ENCODE results near the gene ATXN7L3. TPM values are rescaled to one million over a fixed set of nuclear protein-coding genes. Genes with fewer than 3 reads are reported as not detected.

The ATXN7L3 gene
- polyA plus RNA-seq, 1 experiment: 51.6 TPM

DNA sequence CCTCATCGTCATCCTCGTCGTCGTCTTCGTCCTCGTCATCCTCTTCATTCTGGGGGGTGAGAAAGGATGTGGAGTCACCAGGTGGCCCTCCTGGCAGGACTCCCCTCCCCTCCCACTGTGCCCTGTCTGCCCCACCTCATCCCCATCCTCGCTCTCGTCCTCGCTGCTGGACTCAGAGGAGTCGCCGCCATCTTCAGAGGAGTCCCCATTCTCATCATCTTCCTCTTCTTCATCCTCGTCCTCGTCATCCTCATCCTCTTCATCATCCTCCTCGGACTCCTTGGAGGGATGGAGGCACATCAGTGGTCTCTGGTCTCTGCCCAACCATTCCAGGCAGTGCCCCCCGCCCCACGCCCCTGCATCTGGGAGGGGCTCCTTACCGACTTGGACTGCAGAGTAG, 7.6 kb upstream of the ATXN7L3 start:
- no peaks in the 10 kb centered on the region for H3K9me3 ChIP-seq (ENCODE audit: control insufficient read depth, insufficient read depth, low read length)
- ChIA-PET CTCF (interaction anchor here (0.6 kb wide), 1 partner anchor 155 kb away, joined by 7 read pairs; no protein-coding TSS in a partner anchor), POLR2A (interaction anchor here (0.6 to 0.7 kb wide), 2 partner anchors 14 to 29 kb away, joined by 3 to 4 read pairs; no protein-coding TSS in a partner anchor)
- H3K27me3 ChIP-seq (ENCODE audit: control insufficient read depth, insufficient read depth, low read length): no peaks in the 10 kb centered on the region
- TF ChIP-seq, protein P1, sequence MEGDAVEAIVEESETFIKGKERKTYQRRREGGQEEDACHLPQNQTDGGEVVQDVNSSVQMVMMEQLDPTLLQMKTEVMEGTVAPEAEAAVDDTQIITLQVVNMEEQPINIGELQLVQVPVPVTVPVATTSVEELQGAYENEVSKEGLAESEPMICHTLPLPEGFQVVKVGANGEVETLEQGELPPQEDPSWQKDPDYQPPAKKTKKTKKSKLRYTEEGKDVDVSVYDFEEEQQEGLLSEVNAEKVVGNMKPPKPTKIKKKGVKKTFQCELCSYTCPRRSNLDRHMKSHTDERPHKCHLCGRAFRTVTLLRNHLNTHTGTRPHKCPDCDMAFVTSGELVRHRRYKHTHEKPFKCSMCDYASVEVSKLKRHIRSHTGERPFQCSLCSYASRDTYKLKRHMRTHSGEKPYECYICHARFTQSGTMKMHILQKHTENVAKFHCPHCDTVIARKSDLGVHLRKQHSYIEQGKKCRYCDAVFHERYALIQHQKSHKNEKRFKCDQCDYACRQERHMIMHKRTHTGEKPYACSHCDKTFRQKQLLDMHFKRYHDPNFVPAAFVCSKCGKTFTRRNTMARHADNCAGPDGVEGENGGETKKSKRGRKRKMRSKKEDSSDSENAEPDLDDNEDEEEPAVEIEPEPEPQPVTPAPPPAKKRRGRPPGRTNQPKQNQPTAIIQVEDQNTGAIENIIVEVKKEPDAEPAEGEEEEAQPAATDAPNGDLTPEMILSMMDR (IDR thresholded peaks at IDR 0.05; ENCODE audit: low read depth, low read length): no peak
- no peak for DNase-seq (ENCODE audit: low read depth, low spot score)
- H3K4me3 ChIP-seq (ENCODE audit: low read depth, low read length): no peak overlapping the region
- no peak overlapping the region for H3K27ac ChIP-seq (ENCODE audit: low read depth, low read length)

DNA sequence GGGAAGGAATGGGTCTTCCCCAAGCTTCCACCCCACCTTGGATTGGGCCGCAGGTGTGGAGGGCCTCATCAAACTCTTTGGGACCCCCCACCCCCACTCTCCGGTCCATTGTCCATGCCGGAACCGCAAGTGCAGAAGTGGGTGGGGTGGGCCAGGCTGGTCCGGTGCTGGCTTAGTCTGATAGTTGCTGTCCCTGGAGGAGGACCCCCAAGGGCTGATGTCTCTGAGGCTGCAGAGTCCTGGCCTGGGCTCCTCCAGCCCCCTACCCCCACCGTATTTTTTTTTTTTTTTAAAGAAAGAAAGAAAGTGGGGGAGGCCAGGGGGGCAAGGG, 7.1 kb upstream of the ATXN7L3 start:
- Histone ChIP-seq H3K4me3 (ENCODE audit: low read depth, low read length) (no peak overlapping the region), H3K27me3 (ENCODE audit: control insufficient read depth, insufficient read depth, low read length) (no peaks in the 10 kb centered on the region), H3K9me3 (ENCODE audit: control insufficient read depth, insufficient read depth, low read length) (no peaks in the 10 kb centered on the region), H3K27ac (ENCODE audit: low read depth, low read length) (no peak overlapping the region)
- TF ChIP-seq, protein P1 (IDR thresholded peaks at IDR 0.05; ENCODE audit: low read depth, low read length): no peak
- no peak for DNase-seq (ENCODE audit: low read depth, low spot score)
- ChIA-PET CTCF (interaction anchor here (0.6 to 1.6 kb wide), 2 partner anchors 139 to 155 kb away, joined by 4 to 7 read pairs; partner anchors contain the start of gene GRN), POLR2A (interaction anchor here (0.7 kb wide), 1 partner anchor 15 kb away, joined by 3 read pairs; no protein-coding TSS in a partner anchor)

GRCh38 chr17:44205962-44206824, 6.5 kb upstream of the ATXN7L3 start:
- ChIA-PET POLR2A (interaction anchor here (0.7 kb wide), 1 partner anchor 15 kb away, joined by 3 read pairs; no protein-coding TSS in a partner anchor), CTCF (interaction anchor here (0.5 to 1.6 kb wide), 6 partner anchors 11 to 139 kb away, joined by 3 to 10 read pairs (median 4); partner anchors contain the start of gene GRN)
- Histone ChIP-seq H3K4me3 (ENCODE audit: low read depth, low read length) (no peak overlapping the region), H3K9me3 (ENCODE audit: control insufficient read depth, insufficient read depth, low read length) (no peaks in the 10 kb centered on the region), H3K27me3 (ENCODE audit: control insufficient read depth, insufficient read depth, low read length) (no peaks in the 10 kb centered on the region), H3K27ac (ENCODE audit: low read depth, low read length) (peak overlapping the region; percentile 31)
- no peak for DNase-seq (ENCODE audit: low read depth, low spot score)
- TF ChIP-seq, protein P1 (IDR thresholded peaks at IDR 0.05; ENCODE audit: low read depth, low read length): peak; percentile 37

- ChIA-PET CTCF (interaction anchor here (0.5 to 1.4 kb wide), 6 partner anchors 13 to 327 kb away, joined by 3 to 8 read pairs (median 4); no protein-coding TSS in a partner anchor), POLR2A (interaction anchor here (0.6 kb wide), 2 partner anchors 14 to 31 kb away, joined by 3 read pairs; no protein-coding TSS in a partner anchor)
- no peaks in the 10 kb centered on the region for H3K9me3 ChIP-seq (ENCODE audit: control insufficient read depth, insufficient read depth, low read length)
- no peaks in the 10 kb centered on the region for H3K27me3 ChIP-seq (ENCODE audit: control insufficient read depth, insufficient read depth, low read length)
- TF ChIP-seq, protein P1 (IDR thresholded peaks at IDR 0.05; ENCODE audit: low read depth, low read length): no peak
- H3K27ac ChIP-seq (ENCODE audit: low read depth, low read length): peak overlapping the region; percentile 47
- H3K4me3 ChIP-seq (ENCODE audit: low read depth, low read length): no peak overlapping the region
- no peak for DNase-seq (ENCODE audit: low read depth, low spot score)
Observed at GRCh38 chr17:44204441-44204882, 4.8 kb upstream of the ATXN7L3 start.

All from AG04450 (cell line).